Colonic mucosa (tissue), 4 donors: ENCODE measurements around the gene CMSS1. TPM values are rescaled to one million over a fixed set of nuclear protein-coding genes. Genes with fewer than 3 reads are reported as not detected.

Experiments
- DNase-seq: peaks from one replicate; pipeline ENCODE4 v3.0.0-alpha.2; 2020
- H3K27ac ChIP-seq: fragments of 200-600 bp; one replicate; pipeline ENCODE4 v1.8.0; 2021
- H3K27me3 ChIP-seq: fragments of 200-600 bp; one replicate; pipeline ENCODE4 v1.8.0; 2021
- H3K36me3 ChIP-seq: fragments of 200-600 bp; one replicate; pipeline ENCODE4 v1.8.0; 2021
- H3K4me1 ChIP-seq: fragments of 200-600 bp; one replicate; pipeline ENCODE4 v1.8.0; 2021; ENCODE audit warnings: mild to moderate bottlenecking
- H3K4me3 ChIP-seq: fragments of 200-600 bp; one replicate; pipeline ENCODE4 v1.8.0; 2021
- H3K9ac ChIP-seq, 2 donors: one replicate each; pipeline ENCODE4 v1.7.0; 2013; ENCODE audit warnings: control low read depth in 2 of 2, low read depth in 2 of 2, low read length in 2 of 2
- H3K9me3 ChIP-seq: fragments of 200-600 bp; one replicate; pipeline ENCODE4 v1.8.0; 2021
- CTCF ChIP-seq: fragments of 200-600 bp; IDR thresholded peaks from one replicate; pipeline ENCODE4 v1.8.0; 2022; ENCODE audit warnings: antibody characterized with exemption, mild to moderate bottlenecking
- intact Hi-C: fragments of 100-400 bp; cut with DNase I; formaldehyde crosslinking; loops from one replicate; pipeline ENCODE4 v1.14.1; 2022
- total RNA-seq, 2 donors: library from RNA; stranded (reverse); fragmentation: NEBNext Ultra II Directional in 1 of 2; extraction: Animal tissue kit (Norgen Biotek cat#: 25700) in 1 of 2; gene quantifications; one replicate each; pipeline ENCODE4 v1.2.1, GENCODE V29; 2021
- donor health status: healthy.
- donor health status: DM: no; HTN: no; CAD: no.
- donor health status: DM: no; HTN: no; CAD: no.

The CMSS1 gene
- total RNA-seq, 2 donors from 2014 or later: 10.7 to 24.7 TPM

GRCh38 chr3:99965681-99966408 is 148.2 kb downstream of the CMSS1 start:
- Histone ChIP-seq H3K9ac (no peak overlapping the region), H3K4me3 (no peak overlapping the region), H3K27me3 (no peaks in the 10 kb centered on the region), H3K4me1 (no peaks in the 10 kb centered on the region), H3K9me3 (no peaks in the 10 kb centered on the region), H3K36me3 (no peaks in the 10 kb centered on the region), H3K27ac (no peak overlapping the region)
- no peak for DNase-seq
- TF ChIP-seq CTCF: no peak
- intact Hi-C loops: loop anchor here (10.0 kb wide), 1 partner anchor 121 kb away; no protein-coding TSS in a partner anchor

DNA sequence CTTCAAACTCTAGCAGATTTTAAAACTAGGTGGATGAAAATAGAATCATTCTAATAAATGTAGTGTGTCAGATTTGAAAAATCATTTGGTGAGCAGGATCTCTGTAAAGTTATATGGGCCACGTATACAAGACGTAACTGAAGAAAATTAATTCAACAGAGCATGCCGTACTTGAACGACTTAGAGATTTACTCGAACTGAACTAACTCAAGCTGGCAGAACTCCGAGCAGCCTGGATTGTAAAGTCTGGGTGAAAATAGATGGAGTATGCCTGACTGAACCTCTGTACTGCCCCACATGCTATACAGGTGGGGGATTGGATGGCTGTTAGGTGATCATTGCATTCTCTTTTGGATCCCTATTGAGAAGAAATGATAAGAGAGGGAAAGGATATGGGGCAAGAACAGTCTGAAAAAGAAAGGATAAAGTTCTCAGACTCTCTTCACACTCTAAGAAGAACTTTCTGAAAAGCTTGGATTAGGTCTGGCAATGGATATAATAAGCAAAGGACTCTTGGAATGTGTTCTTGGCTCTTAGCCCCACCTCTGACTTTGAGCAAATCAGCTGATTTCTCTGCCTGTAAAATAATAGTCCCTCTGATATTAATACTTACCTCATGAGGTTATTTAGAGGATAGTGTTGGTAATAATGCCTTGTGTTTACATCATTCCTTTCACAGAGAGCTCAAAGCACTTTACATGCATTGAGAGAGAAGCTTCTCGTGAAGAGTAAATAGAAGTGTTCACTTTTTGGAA is 149.2 kb downstream of the CMSS1 start:
- Histone ChIP-seq H3K4me3 (no peak overlapping the region), H3K9ac (no peak overlapping the region), H3K27me3 (no peaks in the 10 kb centered on the region), H3K36me3 (no peaks in the 10 kb centered on the region), H3K4me1 (no peaks in the 10 kb centered on the region), H3K27ac (no peak overlapping the region), H3K9me3 (no peaks in the 10 kb centered on the region)
- no peak for TF ChIP-seq CTCF
- no peak for DNase-seq
- intact Hi-C loops: loop anchor here (10.0 kb wide), 1 partner anchor 122 kb away; no protein-coding TSS in a partner anchor

DNA sequence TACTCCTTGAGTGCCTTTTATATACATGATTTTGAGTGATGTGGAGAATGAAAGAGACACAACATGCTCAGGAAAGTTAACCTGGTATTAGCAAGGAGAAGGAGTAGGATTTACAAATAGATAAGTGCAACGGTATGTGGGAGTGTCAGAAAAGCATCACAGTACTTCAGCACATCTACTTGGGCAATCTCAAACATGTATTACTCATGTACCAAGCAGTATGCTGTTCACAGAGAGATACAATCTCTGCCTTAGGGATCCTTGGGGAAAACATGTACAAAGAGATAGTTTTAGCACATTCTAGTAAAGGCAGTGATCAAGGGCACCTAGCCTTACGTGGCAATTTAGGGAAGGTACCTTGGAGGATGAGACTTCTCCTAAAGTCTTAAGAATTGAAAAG is 150.1 kb downstream of the CMSS1 start:
- Histone ChIP-seq H3K9me3 (no peaks in the 10 kb centered on the region), H3K36me3 (no peaks in the 10 kb centered on the region), H3K27ac (no peak overlapping the region), H3K27me3 (no peaks in the 10 kb centered on the region), H3K4me1 (no peaks in the 10 kb centered on the region), H3K4me3 (no peak overlapping the region), H3K9ac (no peak overlapping the region)
- DNase-seq: no peak
- intact Hi-C loops: loop anchor here (10.0 kb wide), 1 partner anchor 123 kb away; no protein-coding TSS in a partner anchor
- no peak for TF ChIP-seq CTCF

GRCh38 chr3:99969136-99969535 is 151.5 kb downstream of the CMSS1 start:
- no peak overlapping the region for H3K4me3 ChIP-seq
- intact Hi-C loops: loop anchor here (10.0 kb wide), 1 partner anchor 124 kb away; no protein-coding TSS in a partner anchor
- H3K36me3 ChIP-seq: no peaks in the 10 kb centered on the region

More at GRCh38 chr3:99969136-99969535, 151.5 kb downstream of the CMSS1 start:
- no peak overlapping the region for H3K9ac ChIP-seq
- H3K9me3 ChIP-seq: no peaks in the 10 kb centered on the region
- H3K4me1 ChIP-seq: no peaks in the 10 kb centered on the region
- DNase-seq: no peak
- no peaks in the 10 kb centered on the region for H3K27me3 ChIP-seq
- no peak for TF ChIP-seq CTCF
- no peak overlapping the region for H3K27ac ChIP-seq
